ENCODE measurements around the gene CTNNA1.

CTNNA1 gene

GRCh38 chr5:138837160-138837559 is 83.9 kb downstream of the CTNNA1 start:
- TF ChIP-seq CTCF (IDR thresholded peaks at IDR 0.05; ENCODE audit: control extremely low read depth, extremely low read depth, low read depth, missing control alignments): no peak
- DNase-seq (ENCODE audit: extremely low spot score): no peak
- ChIA-PET CTCF (interaction anchor here (4.1 kb wide), 1 partner anchor 12 kb away, joined by 28 read pairs; no protein-coding TSS in a partner anchor), POLR2A (no interaction called here)

GRCh38 chr5:138840103-138840502 is 86.9 kb downstream of the CTNNA1 start:
- no peak for DNase-seq (ENCODE audit: extremely low spot score)
- no peak for TF ChIP-seq CTCF (IDR thresholded peaks at IDR 0.05; ENCODE audit: control extremely low read depth, extremely low read depth, low read depth, missing control alignments)
- POLR2A ChIA-PET: no interaction called here
- CTCF ChIA-PET: interaction anchor here (1.4 to 1.7 kb wide), 2 partner anchors 14 to 17 kb away, joined by 3 to 6 read pairs; no protein-coding TSS in a partner anchor

- no peak for TF ChIP-seq CTCF (IDR thresholded peaks at IDR 0.05; ENCODE audit: control extremely low read depth, extremely low read depth, low read depth, missing control alignments)
- POLR2A ChIA-PET: no interaction called here
- no peak for DNase-seq (ENCODE audit: extremely low spot score)
- CTCF ChIA-PET: no interaction called here
Measured at GRCh38 chr5:138841531-138841930, 88.3 kb downstream of the CTNNA1 start.

- TF ChIP-seq CTCF (IDR thresholded peaks at IDR 0.05; ENCODE audit: control extremely low read depth, extremely low read depth, low read depth, missing control alignments): no peak
- CTCF ChIA-PET: interaction anchor here (0.9 to 2.2 kb wide), 3 partner anchors 10 to 55 kb away, joined by 3 to 4 read pairs (median 3); no protein-coding TSS in a partner anchor
- DNase-seq (ENCODE audit: extremely low spot score): no peak
- POLR2A ChIA-PET: no interaction called here
Measured at GRCh38 chr5:138843316-138844124, 90.3 kb downstream of the CTNNA1 start.

GRCh38 chr5:138844125-138844461 is 90.9 kb downstream of the CTNNA1 start:
- ChIA-PET POLR2A (no interaction called here), CTCF (interaction anchor here (0.9 to 2.2 kb wide), 4 partner anchors 9 to 55 kb away, joined by 3 to 4 read pairs (median 3); no protein-coding TSS in a partner anchor)
- DNase-seq (ENCODE audit: extremely low spot score): no peak
- no peak for TF ChIP-seq CTCF (IDR thresholded peaks at IDR 0.05; ENCODE audit: control extremely low read depth, extremely low read depth, low read depth, missing control alignments)

GRCh38 chr5:138844812-138845513 is 91.7 kb downstream of the CTNNA1 start:
- ChIA-PET CTCF (interaction anchor here (0.9 to 2.2 kb wide), 6 partner anchors 9 to 56 kb away, joined by 3 to 4 read pairs (median 3); no protein-coding TSS in a partner anchor), POLR2A (interaction anchor here (0.7 kb wide), 1 partner anchor 886 kb away, joined by 3 read pairs; no protein-coding TSS in a partner anchor)
- no peak for TF ChIP-seq CTCF (IDR thresholded peaks at IDR 0.05; ENCODE audit: control extremely low read depth, extremely low read depth, low read depth, missing control alignments)
- no peak for DNase-seq (ENCODE audit: extremely low spot score)

Measured in GM10248 (cell line).